Measurements from ENCODE around the gene LRRIQ4.

LRRIQ4 gene

DNA sequence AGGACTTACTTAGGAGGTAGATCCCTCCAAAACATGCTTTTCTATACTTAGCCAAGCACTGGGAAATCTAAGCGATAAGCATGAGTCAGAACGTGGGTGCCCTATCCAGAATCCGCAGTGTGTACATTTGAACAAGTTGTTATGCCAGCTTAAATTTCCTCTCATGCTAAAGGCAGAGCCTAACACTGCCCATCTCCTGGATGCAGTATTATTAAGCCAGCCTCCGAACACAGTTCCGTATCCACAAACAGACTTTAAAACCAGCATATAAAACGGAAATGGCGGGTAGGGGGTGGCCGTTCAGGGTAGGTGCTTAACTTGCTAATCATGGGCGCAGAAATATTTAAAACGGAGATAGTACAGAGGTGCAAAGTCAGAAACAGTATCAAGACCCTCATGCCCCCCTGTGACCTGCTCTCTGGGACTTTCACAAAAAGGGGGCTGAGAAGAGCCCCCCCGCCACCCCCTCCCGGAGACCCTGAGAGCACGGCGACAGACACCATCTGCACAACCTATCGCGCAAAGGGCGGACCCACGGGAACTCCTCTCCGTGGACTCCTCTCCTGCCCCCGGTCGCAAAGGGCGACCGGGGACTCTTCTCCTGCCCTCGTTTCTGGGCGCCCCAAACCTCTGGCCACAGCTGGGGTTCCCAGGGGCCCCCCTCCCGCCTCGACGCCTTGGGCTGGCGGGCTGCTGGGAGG is 889 bp upstream of the LRRIQ4 start:
- DNase-seq: peak; percentile 80

DNA sequence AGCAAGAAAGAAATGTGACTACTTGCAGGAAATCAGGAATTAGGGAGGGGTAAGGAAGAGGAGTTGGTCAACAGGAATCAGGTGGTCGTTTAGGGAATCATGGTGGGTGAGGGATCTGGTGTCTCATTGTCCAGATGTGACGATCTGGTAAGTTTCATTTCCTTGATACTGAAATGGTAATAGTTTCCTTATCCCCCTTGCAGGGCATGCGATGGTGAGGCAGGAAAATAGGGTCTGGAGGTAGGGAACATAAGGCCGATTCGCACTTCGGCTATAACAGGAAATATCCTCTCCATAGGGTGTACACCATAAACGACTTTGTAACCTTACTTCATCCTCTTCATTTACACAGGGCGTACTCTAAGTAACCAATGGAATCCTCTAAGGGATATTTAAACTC is 608 bp downstream of the LRRIQ4 start:
- peak; percentile 19 for DNase-seq

DNA sequence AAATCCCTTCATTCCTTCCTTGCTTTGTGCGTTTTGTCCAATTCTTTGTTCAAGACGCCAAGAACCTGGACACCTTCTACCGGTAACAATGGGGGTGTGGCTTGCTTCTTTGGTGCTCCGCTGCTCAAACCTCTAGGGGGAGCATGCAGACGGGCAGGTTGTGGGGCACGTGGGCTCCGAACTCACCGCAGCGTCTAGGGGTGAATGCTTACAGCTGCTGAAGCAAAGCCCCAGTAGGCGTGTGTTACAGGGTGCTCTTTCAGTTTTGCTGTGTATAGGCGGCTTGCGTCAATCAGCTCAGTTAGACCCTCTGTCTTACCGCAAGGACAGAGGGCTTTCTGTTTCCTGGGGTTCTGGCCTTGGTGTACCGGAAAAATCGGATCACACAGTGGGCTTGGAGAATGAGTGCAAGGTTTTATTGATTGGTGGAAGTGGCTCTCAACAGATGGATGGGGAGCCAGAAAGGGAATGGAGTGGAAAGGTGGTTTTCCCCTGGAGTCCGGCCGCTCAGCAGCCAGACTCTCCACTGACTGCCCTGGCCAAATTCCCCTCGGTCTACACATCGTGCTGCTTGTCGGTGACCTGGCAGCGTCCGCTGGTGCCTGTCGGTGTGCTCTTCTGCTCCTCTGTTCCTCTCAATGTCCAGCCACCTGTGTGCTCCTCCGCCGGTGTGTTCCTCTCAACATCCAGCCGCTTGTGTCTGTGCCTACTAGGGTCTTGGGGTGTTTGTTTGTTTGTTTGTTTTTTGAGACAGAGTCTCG is 1.3 kb downstream of the LRRIQ4 start:
- peak; percentile 89 for DNase-seq

DNA sequence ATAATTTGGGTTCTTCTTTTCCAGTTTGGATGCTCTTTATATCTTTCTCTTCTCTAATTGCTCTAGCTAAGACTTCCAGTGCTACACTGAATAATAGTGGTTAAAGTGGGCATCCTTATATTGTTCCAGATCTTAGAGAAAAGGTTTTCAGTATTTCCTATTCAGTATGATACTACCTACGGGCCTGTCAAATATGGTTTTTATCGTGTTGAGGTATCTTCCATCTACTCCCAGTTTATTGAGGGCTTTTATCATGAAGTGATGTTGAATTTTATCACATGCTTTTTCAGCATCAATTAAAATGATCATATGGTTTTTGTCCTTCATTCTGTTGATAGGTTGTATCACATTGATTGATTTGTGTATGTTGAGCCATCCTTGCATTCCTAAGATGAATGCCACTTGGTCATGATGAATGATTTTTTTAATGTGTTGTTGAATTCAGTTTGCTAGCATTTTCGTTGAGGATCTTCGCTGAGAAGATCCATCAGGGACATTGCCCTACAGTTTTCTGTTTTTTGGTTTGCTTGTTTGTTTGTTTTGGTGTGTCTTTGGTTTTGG is 3.0 kb downstream of the LRRIQ4 start:
- DNase-seq: no peak

DNA sequence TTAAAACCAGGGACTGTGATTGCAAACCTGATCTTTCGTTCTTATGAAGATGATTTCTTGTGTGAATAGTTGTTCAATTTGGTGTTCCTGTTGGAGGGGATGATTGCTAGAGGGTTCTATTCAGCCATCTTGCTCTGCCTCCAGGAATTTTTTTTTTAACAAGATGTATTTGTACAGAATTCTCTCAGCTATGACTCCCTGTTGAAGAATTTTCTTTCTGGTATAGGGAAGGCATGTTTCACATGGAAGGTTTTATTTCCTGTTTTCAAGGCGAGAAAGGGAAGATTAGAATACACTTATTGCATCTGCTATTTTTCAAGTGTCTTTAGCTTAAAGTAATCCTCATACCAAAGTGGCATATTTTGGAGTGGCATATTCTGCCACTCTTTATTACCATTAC is 5.6 kb downstream of the LRRIQ4 start:
- DNase-seq: no peak

DNA sequence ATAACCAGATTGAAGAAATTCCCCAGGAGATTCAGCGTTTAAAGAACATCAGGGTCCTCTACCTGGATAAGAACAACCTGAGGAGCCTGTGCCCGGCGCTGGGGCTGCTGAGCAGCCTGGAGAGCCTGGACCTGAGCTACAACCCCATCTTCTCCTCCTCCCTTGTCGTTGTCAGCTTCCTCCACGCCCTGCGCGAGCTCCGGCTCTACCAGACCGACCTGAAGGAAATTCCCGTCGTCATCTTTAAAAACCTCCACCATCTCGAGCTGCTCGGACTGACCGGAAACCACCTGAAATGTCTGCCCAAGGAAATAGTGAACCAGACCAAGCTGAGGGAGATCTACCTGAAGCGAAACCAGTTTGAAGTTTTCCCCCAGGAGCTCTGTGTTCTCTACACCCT is 9.4 kb downstream of the LRRIQ4 start:
- DNase-seq: no peak

DNA sequence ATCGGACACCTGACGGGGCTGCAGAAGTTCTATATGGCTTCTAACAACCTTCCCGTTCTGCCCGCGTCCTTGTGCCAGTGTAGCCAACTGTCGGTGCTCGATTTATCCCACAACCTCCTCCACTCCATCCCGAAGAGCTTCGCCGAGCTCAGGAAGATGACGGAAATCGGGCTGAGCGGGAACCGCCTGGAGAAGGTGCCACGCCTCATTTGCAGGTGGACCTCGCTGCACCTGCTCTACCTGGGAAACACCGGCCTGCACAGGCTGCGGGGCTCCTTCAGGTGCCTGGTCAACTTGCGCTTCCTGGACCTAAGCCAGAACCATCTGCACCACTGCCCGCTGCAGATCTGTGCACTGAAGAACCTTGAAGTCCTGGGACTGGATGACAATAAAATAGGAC is 9.9 kb downstream of the LRRIQ4 start:
- DNase-seq: no peak

DNA sequence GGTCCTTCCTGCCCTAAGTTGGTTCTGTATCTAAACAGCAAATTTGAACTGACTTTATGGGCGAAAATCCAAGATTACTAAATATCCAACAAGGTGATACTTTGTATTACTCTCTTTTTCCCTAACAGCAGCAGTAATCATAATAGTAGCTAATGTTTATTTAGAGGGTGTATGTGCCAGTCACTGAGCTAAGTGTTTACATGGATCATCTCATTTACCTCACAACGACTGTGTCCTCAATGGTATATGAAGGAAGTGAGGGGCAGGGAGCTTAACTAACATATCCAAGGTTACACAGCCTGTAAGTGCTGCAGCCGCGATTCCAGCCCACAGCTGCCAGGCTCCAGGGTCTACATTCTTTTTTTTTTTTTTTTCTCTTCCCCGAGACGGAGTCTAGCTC is 10.3 kb downstream of the LRRIQ4 start:
- DNase-seq: no peak

DNA sequence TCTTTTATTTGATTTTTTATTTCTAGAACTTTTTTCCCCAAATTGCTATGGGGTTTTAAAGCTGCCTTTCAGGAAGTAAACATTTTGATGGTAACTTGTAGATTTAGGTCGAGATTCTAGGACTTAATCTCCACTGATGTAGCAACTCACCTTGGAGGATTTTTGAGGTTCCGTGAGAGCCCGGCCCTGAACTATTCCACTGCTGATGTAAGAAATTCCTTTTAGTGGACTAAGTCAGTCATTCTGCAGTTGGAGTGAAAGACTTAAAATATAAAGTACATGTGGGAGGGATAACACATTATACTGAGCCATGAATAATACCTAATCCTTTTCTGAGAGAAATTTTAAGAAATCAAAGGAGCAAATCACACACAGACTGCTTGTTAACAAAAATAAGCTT is 12.6 kb downstream of the LRRIQ4 start:
- DNase-seq: no peak

DNA sequence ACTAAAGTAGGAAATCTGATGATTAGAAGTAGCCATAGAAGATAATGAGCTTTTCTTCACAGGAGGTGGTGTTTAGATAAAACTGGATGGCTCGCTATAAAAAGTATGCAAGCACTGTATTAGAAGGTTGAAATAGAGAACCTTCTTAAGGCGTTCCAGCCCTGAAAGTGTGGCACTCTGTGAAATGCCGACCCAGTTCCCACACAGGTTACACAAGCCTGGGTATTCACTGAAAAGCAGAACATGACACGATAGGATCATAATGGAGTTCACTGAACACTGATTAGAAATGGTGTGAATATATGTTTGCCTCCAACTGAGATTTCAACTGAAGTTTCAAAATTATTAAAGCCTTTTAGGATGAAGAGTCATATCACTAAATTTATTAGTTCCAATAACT is 15.0 kb downstream of the LRRIQ4 start:
- no peak for DNase-seq

DNA sequence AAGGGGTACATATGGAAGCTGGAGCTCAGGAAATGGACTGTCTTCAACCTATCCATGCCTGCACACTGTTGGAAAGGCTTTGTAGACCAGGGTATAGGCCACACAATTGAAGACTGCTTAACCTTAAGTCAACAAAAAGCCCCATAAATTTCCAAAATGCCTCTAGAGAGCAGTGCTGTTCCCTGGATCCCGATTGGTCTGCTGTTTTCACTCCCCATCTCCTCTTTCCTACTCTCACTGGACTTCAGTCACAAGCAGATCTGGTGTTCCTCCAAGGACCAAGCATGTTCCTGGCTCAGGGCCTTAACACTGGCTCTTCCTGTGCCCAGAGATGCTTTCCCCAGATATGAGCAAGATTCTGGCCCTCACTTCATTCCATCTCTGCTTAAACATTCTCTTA is 22.9 kb downstream of the LRRIQ4 start:
- DNase-seq: no peak

DNA sequence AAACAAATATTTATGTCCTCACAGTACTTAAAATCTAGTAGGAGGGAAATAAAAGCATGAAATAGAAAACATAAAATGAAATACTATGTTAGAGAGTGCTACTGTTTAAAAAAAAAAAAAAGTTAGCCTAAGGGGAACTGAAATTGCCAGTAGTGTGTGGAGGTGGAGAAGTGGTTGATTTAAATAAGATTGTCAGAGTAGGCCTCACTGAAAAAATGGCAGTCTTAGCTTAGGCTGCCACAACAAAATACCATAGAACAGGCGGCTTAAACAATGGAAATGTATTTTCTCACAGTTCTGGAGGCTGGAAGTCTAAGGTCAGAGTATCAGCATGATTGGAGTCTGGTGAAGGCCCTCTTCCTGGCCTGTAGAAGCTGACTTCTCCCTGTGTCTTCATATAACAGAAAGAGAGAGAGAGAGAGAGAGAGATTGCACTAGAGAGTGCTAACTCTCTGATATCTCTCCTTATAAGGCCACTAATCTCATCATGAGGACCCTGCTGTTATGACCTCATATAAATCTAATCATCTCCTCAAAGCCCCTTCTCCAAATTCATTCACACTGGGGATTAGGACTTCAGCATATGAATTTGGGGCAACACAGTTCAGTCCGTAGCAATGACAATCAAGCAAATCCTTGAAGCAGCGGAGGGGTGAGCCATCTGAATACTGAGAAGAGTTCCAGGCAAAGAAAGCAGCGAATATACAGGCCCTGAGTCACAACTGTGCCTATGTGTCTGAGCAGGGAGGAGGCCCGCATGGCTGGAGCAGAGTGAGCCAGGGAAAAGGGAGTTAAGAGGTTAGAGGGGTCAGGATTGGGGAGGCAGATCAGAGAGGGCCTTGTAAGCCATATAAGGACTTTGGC is 23.6 kb downstream of the LRRIQ4 start:
- DNase-seq: no peak

DNA sequence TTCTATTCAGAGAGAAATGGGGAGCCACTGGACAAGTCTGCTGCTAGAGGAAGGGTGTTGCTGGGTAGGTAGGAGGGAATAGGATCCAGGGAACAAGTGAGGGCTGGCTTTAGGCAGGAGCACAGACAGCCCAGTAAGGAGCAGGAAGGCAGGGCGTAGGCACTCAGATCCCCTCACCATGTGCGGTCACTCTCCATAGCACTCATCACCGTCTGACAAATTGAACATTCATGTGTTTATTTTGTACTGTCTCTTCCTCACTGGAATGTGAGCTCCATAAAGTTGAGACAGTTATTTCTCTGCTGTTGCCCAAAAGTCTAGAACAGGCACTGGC is 24.2 kb downstream of the LRRIQ4 start:
- DNase-seq: no peak

DNA sequence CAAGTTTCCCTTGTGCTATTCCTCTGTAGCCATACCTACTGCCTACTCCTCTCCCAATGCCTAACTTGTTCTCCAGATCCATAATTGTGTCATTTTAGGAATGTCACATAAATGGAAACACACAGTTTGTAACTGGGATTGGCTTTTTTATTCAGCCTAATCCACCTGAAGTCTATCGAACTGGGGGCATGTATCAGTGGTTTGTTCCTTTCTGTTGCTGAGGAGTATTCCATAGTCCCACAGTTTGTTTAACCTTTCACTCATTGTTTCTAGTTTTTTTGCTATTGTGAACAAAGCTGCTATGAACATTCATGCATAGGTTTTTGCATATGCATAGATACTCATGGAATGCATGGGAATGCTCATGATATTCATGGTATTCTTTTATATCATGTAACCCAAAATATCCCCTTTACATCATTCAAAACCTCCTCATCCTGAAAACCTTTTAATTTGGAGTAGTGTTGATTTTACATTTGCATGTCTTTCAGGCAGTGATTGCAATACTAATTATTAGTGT is 25.9 kb downstream of the LRRIQ4 start:
- no peak for DNase-seq

DNA sequence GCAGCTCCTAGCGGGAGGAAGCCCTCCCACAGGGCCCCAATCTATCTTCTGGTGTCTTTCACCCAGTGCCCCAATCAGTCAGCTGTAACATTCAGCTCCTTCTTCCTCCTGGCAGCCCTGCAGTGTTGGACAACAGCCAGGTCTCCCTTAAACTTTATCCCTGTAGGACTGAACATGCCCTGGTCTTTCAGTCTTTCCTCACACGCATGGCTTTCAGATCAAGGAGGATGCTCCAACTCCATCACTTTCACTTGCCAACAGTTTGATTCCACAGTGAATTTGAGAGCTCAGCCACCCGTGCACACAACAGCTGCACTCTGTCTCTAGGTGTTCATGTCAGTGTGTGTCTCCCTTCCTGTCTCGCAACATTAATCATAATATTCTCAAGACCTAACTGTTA is 28.5 kb downstream of the LRRIQ4 start:
- no peak for DNase-seq

DNA sequence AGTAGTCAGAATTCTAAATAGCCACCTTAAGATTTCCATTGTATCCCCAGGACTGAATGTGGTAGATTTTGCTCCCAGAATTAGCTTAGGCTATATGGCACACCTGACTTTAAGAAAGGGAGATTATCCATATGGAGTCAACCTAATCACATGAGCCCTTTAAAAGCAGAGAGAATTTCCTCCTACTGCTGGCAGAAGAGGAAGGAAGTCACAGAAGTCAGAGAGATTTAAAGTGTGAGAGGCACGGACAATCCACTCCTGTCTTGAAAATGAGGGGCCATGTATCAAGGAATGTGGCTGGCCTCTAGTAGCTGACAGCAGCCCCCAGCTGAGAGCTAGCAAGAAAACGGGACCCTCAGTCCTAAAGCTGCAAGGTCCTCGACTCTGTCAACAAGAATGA is 30.3 kb downstream of the LRRIQ4 start:
- DNase-seq: no peak

DNA sequence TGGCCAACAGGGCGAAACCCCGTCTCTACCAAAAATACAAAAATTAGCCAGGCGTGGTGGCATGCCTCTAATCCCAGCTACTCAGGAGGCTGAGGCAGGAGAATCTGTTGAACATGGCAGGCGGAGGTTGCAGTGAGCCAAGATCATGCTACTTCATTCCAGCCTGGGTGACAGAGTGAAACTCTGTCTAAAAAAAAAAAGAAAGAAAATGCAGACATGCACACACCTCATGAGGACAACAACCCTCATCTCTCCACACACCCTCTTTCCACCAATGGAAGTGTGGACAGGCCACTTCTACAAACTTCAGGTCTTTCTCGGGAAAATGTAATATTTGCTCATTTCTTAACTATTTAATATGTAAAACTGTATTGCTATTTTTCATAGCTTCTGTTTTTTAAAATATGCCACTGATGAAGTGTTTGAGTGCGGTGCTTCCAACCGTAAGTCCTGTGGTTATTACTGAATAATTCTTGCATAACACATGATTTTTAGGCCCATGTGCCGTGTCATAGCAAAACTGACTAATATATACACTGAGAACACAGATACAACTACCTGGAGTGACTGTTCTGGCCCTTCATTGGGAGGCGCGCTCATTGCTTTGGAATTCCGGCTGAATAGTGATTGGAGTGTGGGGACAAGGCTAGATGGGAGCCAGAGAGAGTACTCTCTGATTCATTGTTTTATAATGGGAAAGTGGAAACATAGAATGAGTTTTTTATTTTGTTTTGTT is 34.0 kb downstream of the LRRIQ4 start:
- DNase-seq: no peak

DNA sequence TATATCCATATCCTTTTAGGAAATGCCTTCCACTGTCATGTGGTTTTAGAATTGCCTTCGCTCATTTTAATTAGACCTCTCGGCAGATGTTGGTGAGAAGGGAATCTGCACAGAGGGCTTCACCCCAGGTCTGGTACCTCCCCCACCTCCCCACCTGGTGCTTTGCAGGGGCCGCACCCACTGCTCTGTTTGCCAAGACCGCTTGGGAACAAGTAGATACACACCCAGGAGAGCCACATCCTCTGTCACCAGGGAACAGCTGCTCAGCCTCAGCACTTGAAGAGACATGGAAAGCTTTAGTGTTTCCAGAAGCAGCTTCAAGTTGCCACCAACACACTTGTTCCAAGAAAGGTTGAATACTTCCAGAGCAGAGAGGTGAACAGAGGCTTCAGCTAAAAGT is 35.2 kb downstream of the LRRIQ4 start:
- DNase-seq: no peak

DNA sequence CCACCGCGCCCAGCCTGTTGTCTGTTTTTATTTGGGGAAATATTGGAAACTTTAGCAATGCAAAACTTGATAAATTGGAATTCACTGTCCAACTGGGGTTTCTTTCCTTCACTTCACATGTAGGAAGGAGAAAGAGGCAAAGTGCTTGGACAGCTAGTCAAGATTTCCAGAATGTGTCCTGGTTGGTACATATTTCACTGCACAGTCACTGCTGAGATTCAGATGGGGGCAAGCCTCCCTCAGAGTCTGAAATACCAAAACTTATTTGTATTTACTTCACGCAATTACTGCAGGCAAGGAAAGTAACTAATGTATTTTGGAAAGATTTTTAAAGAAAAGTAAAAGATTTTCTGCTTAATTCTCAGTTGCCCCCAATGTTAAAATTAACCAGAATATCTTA is 36.1 kb downstream of the LRRIQ4 start:
- DNase-seq: no peak

DNA sequence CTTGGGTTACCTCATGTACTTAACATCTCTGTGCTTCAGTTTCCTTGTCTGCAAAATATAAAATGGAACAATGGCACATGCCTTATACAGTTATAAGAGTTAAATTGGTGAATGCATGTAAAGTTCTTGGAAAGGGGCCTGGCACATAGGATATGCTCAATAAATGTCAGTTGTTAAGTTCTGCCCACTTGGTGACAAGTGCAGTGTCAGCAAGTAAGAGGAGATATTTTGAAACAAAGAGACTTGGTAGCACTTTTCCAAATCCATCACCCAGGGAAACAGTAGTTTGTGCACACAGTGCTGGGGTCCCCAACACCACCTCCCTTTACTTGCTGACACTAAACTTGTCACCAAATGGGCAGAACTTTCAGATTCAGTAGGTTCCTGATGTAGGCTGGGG is 37.9 kb downstream of the LRRIQ4 start:
- DNase-seq: no peak

DNA sequence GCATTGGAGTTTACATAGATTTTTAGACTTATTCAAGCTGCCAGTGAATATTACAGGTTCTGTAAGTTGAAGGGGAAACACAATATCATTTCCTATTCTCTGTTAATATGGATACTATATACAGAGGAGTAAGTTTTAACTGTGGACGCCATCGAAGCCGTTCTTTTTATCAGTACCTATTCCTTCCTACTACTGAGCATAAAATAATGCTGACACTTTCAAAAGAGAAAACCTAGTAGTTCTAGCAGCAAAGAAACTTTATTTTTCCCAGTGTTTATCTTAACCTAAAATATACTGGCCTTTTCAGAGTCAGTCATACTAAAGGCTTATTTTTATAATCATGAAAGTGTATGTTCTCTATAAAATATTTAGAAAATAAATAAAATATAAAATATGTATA is 42.8 kb downstream of the LRRIQ4 start:
- DNase-seq: no peak

DNA sequence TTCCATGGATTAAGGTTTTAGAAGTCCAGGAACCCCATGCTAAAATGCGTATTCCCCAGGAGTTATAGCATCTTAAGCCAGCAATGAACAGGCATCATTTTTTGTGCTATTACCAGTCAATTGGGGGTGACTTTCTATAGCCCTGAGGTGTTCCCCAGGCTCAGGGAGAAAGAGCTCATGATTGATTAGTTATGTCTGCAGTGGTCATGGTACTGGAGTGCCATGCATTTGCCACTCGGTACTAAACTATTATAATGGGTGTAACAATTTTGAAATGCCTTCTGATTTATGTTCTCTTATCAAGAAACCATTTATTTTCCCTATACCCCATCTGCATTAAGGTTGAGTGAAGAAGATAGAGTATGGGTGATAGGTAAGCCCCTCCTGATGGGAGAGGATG is 45.1 kb downstream of the LRRIQ4 start:
- DNase-seq: no peak

DNA sequence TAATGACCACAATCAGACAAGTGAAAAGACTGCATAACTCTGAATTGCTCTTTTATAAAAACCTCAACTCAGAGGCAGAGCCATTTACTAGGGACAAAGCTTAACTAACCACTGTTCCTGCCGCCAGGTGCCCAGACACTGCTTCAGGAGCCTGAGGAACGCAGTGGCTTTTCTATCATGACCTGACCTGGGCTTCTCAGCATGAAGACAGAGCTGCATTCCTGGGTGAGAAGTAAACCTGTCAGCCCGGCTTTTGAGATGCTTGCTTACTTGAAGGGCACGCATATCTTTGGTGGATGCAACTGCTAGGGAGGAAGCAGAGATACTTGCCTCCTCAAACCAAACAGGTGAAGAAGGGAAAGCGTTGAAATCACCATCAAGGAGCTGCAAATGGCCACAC is 49.2 kb downstream of the LRRIQ4 start:
- no peak for DNase-seq
